Mammary epithelial cell (primary cell): ENCODE data around the gene CASZ1.

Experiments used
- EZH2 ChIP-seq: IDR thresholded peaks from 2 replicates; pipeline ENCODE4 v1.6.1; 2012; ENCODE audit warnings: low read length, inconsistent platforms, borderline replicate concordance
- TF ChIP-seq, protein P1 (sequence below), 2 donors: IDR thresholded peaks in 1 of 2; conservative IDR thresholded peaks in 1 of 2; 2 replicates each; pipeline ENCODE4 v1.5.1; 2011 to 2012; ENCODE audit warnings: inconsistent platforms in 2 of 2, low read length in 2 of 2, mild to moderate bottlenecking in 2 of 2, control low read depth in 1 of 2, low read depth in 1 of 2; ENCODE audit not compliant: insufficient read depth in 1 of 2; ENCODE audit errors: extremely low read depth in 1 of 2

DNA sequence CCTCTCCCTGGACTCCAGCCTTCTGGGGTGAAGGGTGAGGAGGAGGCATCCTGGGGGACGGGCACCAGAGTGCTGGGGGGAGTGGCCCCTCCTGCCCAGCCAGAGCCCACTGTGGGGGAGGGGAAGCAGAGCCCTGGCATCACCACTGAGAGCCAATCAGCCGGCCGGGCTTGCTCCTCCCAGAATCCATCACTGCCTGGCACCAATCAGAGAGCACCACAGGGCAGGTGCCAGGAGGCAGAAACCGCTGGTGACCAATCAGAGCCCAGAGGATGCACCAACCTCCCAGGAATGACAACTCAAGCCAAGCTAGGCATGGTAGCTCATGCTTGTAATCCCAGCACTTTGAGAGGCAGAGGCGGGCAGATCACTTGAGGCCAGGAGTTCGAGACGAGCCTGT is 27.9 kb downstream of the CASZ1 start:
- TF ChIP-seq, protein P1, sequence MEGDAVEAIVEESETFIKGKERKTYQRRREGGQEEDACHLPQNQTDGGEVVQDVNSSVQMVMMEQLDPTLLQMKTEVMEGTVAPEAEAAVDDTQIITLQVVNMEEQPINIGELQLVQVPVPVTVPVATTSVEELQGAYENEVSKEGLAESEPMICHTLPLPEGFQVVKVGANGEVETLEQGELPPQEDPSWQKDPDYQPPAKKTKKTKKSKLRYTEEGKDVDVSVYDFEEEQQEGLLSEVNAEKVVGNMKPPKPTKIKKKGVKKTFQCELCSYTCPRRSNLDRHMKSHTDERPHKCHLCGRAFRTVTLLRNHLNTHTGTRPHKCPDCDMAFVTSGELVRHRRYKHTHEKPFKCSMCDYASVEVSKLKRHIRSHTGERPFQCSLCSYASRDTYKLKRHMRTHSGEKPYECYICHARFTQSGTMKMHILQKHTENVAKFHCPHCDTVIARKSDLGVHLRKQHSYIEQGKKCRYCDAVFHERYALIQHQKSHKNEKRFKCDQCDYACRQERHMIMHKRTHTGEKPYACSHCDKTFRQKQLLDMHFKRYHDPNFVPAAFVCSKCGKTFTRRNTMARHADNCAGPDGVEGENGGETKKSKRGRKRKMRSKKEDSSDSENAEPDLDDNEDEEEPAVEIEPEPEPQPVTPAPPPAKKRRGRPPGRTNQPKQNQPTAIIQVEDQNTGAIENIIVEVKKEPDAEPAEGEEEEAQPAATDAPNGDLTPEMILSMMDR (conservative IDR thresholded peaks at IDR 0.05 in 1 of 2, IDR thresholded peaks at IDR 0.05 in 1 of 2; ENCODE audit: extremely low read depth in 1 of 2, insufficient read depth in 1 of 2, low read depth in 1 of 2, low read length in 2 of 2) = no peak
- TF ChIP-seq EZH2 = no peak
